ENCODE measurements around the gene AHSG. TPM values are rescaled to one million over a fixed set of nuclear protein-coding genes. Genes with fewer than 3 reads are reported as not detected.

The AHSG gene
- total and polyA plus RNA-seq, 2 donors (not counting 1 experiment from before 2014, with no cell fraction given): not detected

DNA sequence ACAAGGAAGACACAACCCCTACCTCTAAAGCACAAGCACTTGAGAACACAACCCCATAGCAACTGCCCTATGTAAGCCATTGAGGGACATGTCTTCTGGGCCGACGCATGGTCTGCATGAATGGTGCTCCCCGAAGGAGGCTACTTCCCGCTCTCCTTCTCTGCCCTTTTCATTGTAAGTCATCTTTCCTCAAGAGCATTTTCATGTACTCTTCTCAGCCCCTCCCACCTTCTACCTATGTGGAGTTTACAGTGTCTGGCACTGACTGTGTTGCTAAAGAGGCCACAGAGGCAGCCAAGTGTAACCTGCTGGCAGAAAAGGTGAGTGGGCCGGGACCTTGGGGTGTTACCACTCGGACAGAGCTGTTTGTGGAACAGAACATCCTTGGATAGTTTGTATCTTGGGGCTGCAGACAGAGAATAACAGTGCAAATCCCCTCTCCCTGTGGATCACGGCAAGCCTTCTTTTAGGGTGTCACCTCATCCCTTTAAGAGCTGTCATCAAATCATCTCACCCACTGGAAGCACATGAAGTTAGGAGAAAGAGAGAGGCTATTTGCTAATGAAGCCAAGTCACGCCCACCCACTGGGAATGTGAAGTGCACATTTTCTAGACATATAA is 5.6 kb downstream of the AHSG start:
- no peak for TF ChIP-seq EZH2 (IDR thresholded peaks at IDR 0.05; ENCODE audit: borderline replicate concordance, insufficient read depth, low read depth, low read length, poor library complexity, severe bottlenecking)
- TF ChIP-seq, protein P1, sequence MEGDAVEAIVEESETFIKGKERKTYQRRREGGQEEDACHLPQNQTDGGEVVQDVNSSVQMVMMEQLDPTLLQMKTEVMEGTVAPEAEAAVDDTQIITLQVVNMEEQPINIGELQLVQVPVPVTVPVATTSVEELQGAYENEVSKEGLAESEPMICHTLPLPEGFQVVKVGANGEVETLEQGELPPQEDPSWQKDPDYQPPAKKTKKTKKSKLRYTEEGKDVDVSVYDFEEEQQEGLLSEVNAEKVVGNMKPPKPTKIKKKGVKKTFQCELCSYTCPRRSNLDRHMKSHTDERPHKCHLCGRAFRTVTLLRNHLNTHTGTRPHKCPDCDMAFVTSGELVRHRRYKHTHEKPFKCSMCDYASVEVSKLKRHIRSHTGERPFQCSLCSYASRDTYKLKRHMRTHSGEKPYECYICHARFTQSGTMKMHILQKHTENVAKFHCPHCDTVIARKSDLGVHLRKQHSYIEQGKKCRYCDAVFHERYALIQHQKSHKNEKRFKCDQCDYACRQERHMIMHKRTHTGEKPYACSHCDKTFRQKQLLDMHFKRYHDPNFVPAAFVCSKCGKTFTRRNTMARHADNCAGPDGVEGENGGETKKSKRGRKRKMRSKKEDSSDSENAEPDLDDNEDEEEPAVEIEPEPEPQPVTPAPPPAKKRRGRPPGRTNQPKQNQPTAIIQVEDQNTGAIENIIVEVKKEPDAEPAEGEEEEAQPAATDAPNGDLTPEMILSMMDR (IDR thresholded peaks at IDR 0.05): no peak
- Mint-ChIP-seq H3K27ac (no peak overlapping the region), H3K4me3 (no peak overlapping the region), H3K27me3 (peaks cover 57% of the 10 kb centered on the region), H3K4me1 (peaks cover 13% of the 10 kb centered on the region), H3K9me3 (ENCODE audit: insufficient read depth) (no peaks in the 10 kb centered on the region)
- Histone ChIP-seq H3K4me2 (replicated peaks; ENCODE audit: low read depth, low read length, poor library complexity, severe bottlenecking) (no peak overlapping the region), H3K4me1 (ENCODE audit: control insufficient read depth in 2 of 2, insufficient read depth in 2 of 2, low read length in 2 of 2) (peaks cover 19% of the 10 kb centered on the region in 2 donors), H3K27me3 (replicated peaks in 1 of 4; ENCODE audit: control extremely low read depth in 1 of 4, control insufficient read depth in 3 of 4, insufficient read depth in 4 of 4, low read length in 3 of 4) (peaks cover 0 to 28% (median 6%) of the 10 kb centered on the region in 4 experiments), H3K9ac (ENCODE audit: low read length) (no peak overlapping the region), H4K20me1 (ENCODE audit: control insufficient read depth, insufficient read depth, low read length, poor library complexity, severe bottlenecking) (no peaks in the 10 kb centered on the region), H2AFZ (ENCODE audit: insufficient read depth, low read depth, low read length, poor library complexity, severe bottlenecking) (no peak overlapping the region), H3K27ac (ENCODE audit: low read length in 2 of 2) (no peak overlapping the region), H3K79me2 (ENCODE audit: control insufficient read depth, insufficient read depth, low read length) (no peaks in the 10 kb centered on the region), H3K36me3 (replicated peaks in 1 of 2; ENCODE audit: control extremely low read depth in 1 of 2, control insufficient read depth in 1 of 2, extremely low read depth in 1 of 2, insufficient read depth in 2 of 2, low read length in 1 of 2) (no peaks in the 10 kb centered on the region), H3K4me3 (ENCODE audit: control extremely low read depth in 1 of 5, extremely low read depth in 1 of 5, insufficient read depth in 1 of 5, low read depth in 2 of 5, low read length in 4 of 5) (no peak overlapping the region), H3K9me3 (ENCODE audit: control extremely low read depth in 1 of 3, control insufficient read depth in 2 of 3, insufficient read depth in 1 of 3, low read length in 2 of 3) (no peaks in the 10 kb centered on the region)
- intact Hi-C loops (cut with micrococcal nuclease): loop anchor here (5.0 kb wide), 2 partner anchors 189 to 549 kb away; partner anchors contain the start of gene RFC4
- WGBS (ENCODE audit: insufficient coverage): 100% methylated on average over 3 of the region's 8 CpGs
- DNase-seq (no peak), ATAC-seq (ENCODE audit: low read depth) (no peak)
- ChIA-PET POLR2A (no interaction called here), CTCF (interaction anchor here (1.3 to 11.3 kb wide), 13 partner anchors 7 to 675 kb away, joined by 3 to 237 read pairs (median 43); no protein-coding TSS in a partner anchor)

DNA sequence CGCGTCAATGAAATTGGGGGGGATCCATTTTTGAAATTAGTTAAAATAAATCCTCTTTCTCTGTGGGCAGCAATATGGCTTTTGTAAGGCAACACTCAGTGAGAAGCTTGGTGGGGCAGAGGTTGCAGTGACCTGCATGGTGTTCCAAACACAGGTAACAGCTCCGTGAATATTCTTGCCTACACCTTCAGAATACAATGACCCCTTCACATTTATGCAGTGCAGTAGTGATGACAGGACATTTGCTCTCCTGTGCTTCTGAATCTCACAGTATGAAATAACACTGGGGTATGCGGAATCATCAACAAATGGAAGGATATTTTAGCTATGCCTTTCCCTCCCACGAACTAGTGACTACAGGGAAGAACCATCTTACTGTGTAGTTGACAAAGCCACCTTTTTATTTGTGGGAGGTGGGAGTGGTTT is 6.9 kb downstream of the AHSG start:
- ATAC-seq (ENCODE audit: low read depth): no peak
- WGBS (ENCODE audit: insufficient coverage): 100% methylated on average over 1 of the region's 5 CpGs
- peaks cover 10 to 12% of the 10 kb centered on the region in 2 donors for H3K4me1 ChIP-seq (ENCODE audit: control insufficient read depth in 2 of 2, insufficient read depth in 2 of 2, low read length in 2 of 2)
- ChIA-PET CTCF (interaction anchor here (0.9 to 1.3 kb wide), 2 partner anchors 52 to 643 kb away, joined by 3 to 4 read pairs; no protein-coding TSS in a partner anchor), POLR2A (no interaction called here)
- Mint-ChIP-seq H3K27me3 (peaks cover 47% of the 10 kb centered on the region), H3K4me3 (no peak overlapping the region), H3K27ac (no peak overlapping the region), H3K4me1 (peaks cover 9% of the 10 kb centered on the region), H3K9me3 (ENCODE audit: insufficient read depth) (no peaks in the 10 kb centered on the region)
- TF ChIP-seq, protein P1 (IDR thresholded peaks at IDR 0.05): no peak
- no peak for TF ChIP-seq EZH2 (IDR thresholded peaks at IDR 0.05; ENCODE audit: borderline replicate concordance, insufficient read depth, low read depth, low read length, poor library complexity, severe bottlenecking)
- no peaks in the 10 kb centered on the region for H3K36me3 ChIP-seq (replicated peaks in 1 of 2; ENCODE audit: control extremely low read depth in 1 of 2, control insufficient read depth in 1 of 2, extremely low read depth in 1 of 2, insufficient read depth in 2 of 2, low read length in 1 of 2)
- no peaks in the 10 kb centered on the region for H3K79me2 ChIP-seq (ENCODE audit: control insufficient read depth, insufficient read depth, low read length)
- H2AFZ ChIP-seq (ENCODE audit: insufficient read depth, low read depth, low read length, poor library complexity, severe bottlenecking): no peak overlapping the region
- no peak overlapping the region for H3K9ac ChIP-seq (ENCODE audit: low read length)
- no peak overlapping the region for H3K4me2 ChIP-seq (replicated peaks; ENCODE audit: low read depth, low read length, poor library complexity, severe bottlenecking)
- no peaks in the 10 kb centered on the region for H3K9me3 ChIP-seq (ENCODE audit: control extremely low read depth in 1 of 3, control insufficient read depth in 2 of 3, insufficient read depth in 1 of 3, low read length in 2 of 3)
- intact Hi-C loops (cut with micrococcal nuclease): loop anchor here (5.0 kb wide), 2 partner anchors 188 to 548 kb away; partner anchors contain the start of gene RFC4
- DNase-seq: no peak
- H3K4me3 ChIP-seq (ENCODE audit: control extremely low read depth in 1 of 5, extremely low read depth in 1 of 5, insufficient read depth in 1 of 5, low read depth in 2 of 5, low read length in 4 of 5): no peak overlapping the region
- H4K20me1 ChIP-seq (ENCODE audit: control insufficient read depth, insufficient read depth, low read length, poor library complexity, severe bottlenecking): no peaks in the 10 kb centered on the region
- H3K27ac ChIP-seq (ENCODE audit: low read length in 2 of 2): no peak overlapping the region
- peaks cover 0 to 28% (median 6%) of the 10 kb centered on the region in 4 experiments for H3K27me3 ChIP-seq (replicated peaks in 1 of 4; ENCODE audit: control extremely low read depth in 1 of 4, control insufficient read depth in 3 of 4, insufficient read depth in 4 of 4, low read length in 3 of 4)

Data from B cell (primary cell).